ENCODE measurements around the gene CNN1. TPM values are rescaled to one million over a fixed set of nuclear protein-coding genes. Genes with fewer than 3 reads are reported as not detected.

CNN1 gene
- total and polyA plus RNA-seq, 9 of the 15 experiments (the other 6 are each of a cell fraction or from before 2014, with no cell fraction given), result 0.23 to 10.6 (median 5.2) TPM

DNA sequence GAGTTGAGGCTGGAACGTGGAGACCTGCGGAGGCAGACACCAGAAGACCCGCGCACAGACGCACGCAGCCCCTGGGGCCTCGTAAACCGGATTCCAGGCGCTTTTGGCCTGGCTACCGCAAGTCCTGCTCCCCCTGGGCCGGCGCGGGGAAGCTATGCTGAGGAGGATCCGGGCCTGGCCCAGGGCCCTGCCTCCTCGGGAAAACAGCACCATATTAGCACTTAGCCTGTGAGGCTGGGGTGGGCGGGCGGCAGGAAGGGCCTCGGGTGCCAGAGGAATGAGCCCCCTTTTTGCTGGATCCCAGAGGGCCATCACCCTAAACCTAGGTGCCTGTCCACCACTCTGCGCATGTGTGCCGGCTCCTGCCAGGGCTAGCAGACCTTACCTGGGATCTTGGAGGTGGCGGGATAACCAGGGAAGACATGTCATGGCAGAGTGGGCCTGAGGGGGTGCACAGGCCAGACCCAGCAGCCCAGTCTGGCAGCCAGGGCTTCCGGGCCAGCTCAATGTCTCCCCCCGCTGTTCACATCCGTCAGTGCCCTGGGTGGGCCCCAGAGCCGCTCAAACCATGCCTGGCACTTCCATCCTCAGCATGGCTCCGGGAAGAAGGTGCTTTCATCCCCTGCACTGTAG, 13.1 kb downstream of the CNN1 start (continued):
- TF ChIP-seq, protein P1, sequence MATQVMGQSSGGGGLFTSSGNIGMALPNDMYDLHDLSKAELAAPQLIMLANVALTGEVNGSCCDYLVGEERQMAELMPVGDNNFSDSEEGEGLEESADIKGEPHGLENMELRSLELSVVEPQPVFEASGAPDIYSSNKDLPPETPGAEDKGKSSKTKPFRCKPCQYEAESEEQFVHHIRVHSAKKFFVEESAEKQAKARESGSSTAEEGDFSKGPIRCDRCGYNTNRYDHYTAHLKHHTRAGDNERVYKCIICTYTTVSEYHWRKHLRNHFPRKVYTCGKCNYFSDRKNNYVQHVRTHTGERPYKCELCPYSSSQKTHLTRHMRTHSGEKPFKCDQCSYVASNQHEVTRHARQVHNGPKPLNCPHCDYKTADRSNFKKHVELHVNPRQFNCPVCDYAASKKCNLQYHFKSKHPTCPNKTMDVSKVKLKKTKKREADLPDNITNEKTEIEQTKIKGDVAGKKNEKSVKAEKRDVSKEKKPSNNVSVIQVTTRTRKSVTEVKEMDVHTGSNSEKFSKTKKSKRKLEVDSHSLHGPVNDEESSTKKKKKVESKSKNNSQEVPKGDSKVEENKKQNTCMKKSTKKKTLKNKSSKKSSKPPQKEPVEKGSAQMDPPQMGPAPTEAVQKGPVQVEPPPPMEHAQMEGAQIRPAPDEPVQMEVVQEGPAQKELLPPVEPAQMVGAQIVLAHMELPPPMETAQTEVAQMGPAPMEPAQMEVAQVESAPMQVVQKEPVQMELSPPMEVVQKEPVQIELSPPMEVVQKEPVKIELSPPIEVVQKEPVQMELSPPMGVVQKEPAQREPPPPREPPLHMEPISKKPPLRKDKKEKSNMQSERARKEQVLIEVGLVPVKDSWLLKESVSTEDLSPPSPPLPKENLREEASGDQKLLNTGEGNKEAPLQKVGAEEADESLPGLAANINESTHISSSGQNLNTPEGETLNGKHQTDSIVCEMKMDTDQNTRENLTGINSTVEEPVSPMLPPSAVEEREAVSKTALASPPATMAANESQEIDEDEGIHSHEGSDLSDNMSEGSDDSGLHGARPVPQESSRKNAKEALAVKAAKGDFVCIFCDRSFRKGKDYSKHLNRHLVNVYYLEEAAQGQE (IDR thresholded peaks at IDR 0.05; ENCODE audit: borderline replicate concordance), result peak; percentile 56; the same call in 1 of the 2 replicates
- TF ChIP-seq, protein P1 (CRISPR knock-in tag; IDR thresholded peaks at IDR 0.05; ENCODE audit: low read depth), result no peak
- TF ChIP-seq, protein P2, sequence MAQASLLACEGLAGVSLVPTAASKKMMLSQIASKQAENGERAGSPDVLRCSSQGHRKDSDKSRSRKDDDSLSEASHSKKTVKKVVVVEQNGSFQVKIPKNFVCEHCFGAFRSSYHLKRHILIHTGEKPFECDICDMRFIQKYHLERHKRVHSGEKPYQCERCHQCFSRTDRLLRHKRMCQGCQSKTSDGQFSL (CRISPR knock-in tag; IDR thresholded peaks at IDR 0.05), result peak; percentile 61
- TF ChIP-seq, protein P2 (tag; IDR thresholded peaks at IDR 0.05), result 0 out of 4 replicates have a peak, but pooled peaks of 1 of the 2 experiments have one; percentile 35
- TF ChIP-seq PHF21A (IDR thresholded peaks at IDR 0.05; ENCODE audit: borderline replicate concordance, low read depth), result no peak
- TF ChIP-seq, protein P3, sequence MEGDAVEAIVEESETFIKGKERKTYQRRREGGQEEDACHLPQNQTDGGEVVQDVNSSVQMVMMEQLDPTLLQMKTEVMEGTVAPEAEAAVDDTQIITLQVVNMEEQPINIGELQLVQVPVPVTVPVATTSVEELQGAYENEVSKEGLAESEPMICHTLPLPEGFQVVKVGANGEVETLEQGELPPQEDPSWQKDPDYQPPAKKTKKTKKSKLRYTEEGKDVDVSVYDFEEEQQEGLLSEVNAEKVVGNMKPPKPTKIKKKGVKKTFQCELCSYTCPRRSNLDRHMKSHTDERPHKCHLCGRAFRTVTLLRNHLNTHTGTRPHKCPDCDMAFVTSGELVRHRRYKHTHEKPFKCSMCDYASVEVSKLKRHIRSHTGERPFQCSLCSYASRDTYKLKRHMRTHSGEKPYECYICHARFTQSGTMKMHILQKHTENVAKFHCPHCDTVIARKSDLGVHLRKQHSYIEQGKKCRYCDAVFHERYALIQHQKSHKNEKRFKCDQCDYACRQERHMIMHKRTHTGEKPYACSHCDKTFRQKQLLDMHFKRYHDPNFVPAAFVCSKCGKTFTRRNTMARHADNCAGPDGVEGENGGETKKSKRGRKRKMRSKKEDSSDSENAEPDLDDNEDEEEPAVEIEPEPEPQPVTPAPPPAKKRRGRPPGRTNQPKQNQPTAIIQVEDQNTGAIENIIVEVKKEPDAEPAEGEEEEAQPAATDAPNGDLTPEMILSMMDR (IDR thresholded peaks at IDR 0.05 in 2 of 3, conservative IDR thresholded peaks at IDR 0.05 in 1 of 3; ENCODE audit: insufficient read depth in 2 of 3, low read depth in 1 of 3, low read length in 3 of 3), result peak; percentile 61 to 77 (median 64); a peak in 5 of 6 replicates
- TF ChIP-seq, protein P4, sequence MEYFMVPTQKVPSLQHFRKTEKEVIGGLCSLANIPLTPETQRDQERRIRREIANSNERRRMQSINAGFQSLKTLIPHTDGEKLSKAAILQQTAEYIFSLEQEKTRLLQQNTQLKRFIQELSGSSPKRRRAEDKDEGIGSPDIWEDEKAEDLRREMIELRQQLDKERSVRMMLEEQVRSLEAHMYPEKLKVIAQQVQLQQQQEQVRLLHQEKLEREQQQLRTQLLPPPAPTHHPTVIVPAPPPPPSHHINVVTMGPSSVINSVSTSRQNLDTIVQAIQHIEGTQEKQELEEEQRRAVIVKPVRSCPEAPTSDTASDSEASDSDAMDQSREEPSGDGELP (CRISPR knock-in tag; IDR thresholded peaks at IDR 0.05; ENCODE audit: borderline replicate concordance), result peak; percentile 37; the same call in 1 of the 2 replicates
